K562 (cell line): Measurements from ENCODE around the gene ERVW-1. TPM values are rescaled to one million over a fixed set of nuclear protein-coding genes. Genes with fewer than 3 reads are reported as not detected.

Source experiments
- ATAC-seq: fragments of 200-7000 bp; cut with Tn5 transposase; 3 replicates; pipeline ENCODE4 v1.9.1; 2020; ENCODE audit warnings: moderate library complexity
- BruUV-seq: library from RNA; stranded (reverse); fragments of 400-500 nt; replicated peaks from 2 replicates; lab custom pipeline; 2021; lab: Mats Ljungman, UMichigan
- CTCF ChIA-PET: fragments of 300-600 bp; formaldehyde crosslinking; extraction: SDS; loops from one replicate; lab custom pipeline; 2021; ENCODE audit warnings: low intra/inter-chr PET ratio; lab: Yijun Ruan, JAX
- POLR2A ChIA-PET: fragments of 300-600, 350-650 bp; sonication (Branson Sonifier 250); formaldehyde crosslinking; extraction: SDS; loops from one replicate; lab custom pipeline; 2021; ENCODE audit warnings: antibody characterized with exemption, inconsistent platforms; lab: Yijun Ruan, JAX
- DNase-seq, 4 experiments: peaks; one replicate each; pipeline versions ENCODE4 v3.0.0 to v3.0.0-alpha.2; 2011 to 2018; ENCODE audit warnings: low spot score in 3 of 4, mixed read lengths in 3 of 4; ENCODE audit errors: extremely low read depth in 1 of 4
- FAIRE-seq: peaks from 2 replicates; lab custom pipeline; 2011; peaks lifted over from hg19 to GRCh38; lab: Jason Lieb, UNC
- H2AFZ ChIP-seq: 2 replicates; pipeline ENCODE4 v1.6.0; 2011; ENCODE audit warnings: low read depth, low read length, control low read depth, inconsistent platforms
- H3K27ac ChIP-seq: fragments of 200-600 bp; 3 replicates; pipeline ENCODE4 v1.8.0; 2011; ENCODE audit warnings: low read depth, mild to moderate bottlenecking, control low read depth, inconsistent platforms, low read length, moderate library complexity, mixed read lengths; ENCODE audit errors: extremely low read depth
- H3K27me3 ChIP-seq, 2 experiments: fragments of 300-600 bp in 1 of 2; 2 replicates in 1 of 2; 3 replicates in 1 of 2; pipeline versions ENCODE4 v1.6.0 to v1.8.0; 2011; ENCODE audit warnings: inconsistent platforms in 2 of 2, low read length in 2 of 2, mild to moderate bottlenecking in 1 of 2, mixed read lengths in 1 of 2, moderate library complexity in 1 of 2; ENCODE audit not compliant: control insufficient read depth in 2 of 2, insufficient read depth in 2 of 2
- H3K36me3 ChIP-seq: fragments of 300-600 bp; 3 replicates; pipeline ENCODE4 v1.8.0; 2011; ENCODE audit warnings: mild to moderate bottlenecking, low read length, inconsistent platforms; ENCODE audit not compliant: control insufficient read depth, insufficient read depth
- H3K4me1 ChIP-seq, 2 experiments: fragments of 200-600 bp in 1 of 2; replicated peaks in 1 of 2; 2 replicates in 1 of 2; 3 replicates in 1 of 2; pipeline versions ENCODE4 v1.5.1 to v1.8.0; 2011; ENCODE audit warnings: inconsistent platforms in 2 of 2, low read length in 2 of 2, mild to moderate bottlenecking in 1 of 2, mixed read lengths in 1 of 2, moderate library complexity in 1 of 2; ENCODE audit not compliant: control insufficient read depth in 2 of 2, insufficient read depth in 2 of 2
- H3K4me2 ChIP-seq: 2 replicates; pipeline ENCODE4 v1.6.1; 2011; ENCODE audit warnings: low read length, control low read depth, inconsistent platforms, mixed read lengths; ENCODE audit not compliant: insufficient read depth
- H3K4me3 ChIP-seq: fragments of 200-600 bp; sonication (generic), shearing (Covaris generic); 2 replicates; pipeline ENCODE4 v1.5.1; 2016; ENCODE audit warnings: control low read depth, inconsistent platforms
- H3K79me2 ChIP-seq: fragments of 200-600 bp; 3 replicates; pipeline ENCODE4 v1.8.0; 2011; ENCODE audit warnings: low read length, inconsistent platforms; ENCODE audit not compliant: control insufficient read depth, insufficient read depth
- H3K9ac ChIP-seq, 2 experiments: 2 replicates each; pipeline versions ENCODE4 v1.6.0 to v1.6.1; 2011; ENCODE audit warnings: low read depth in 2 of 2, low read length in 2 of 2, control low read depth in 1 of 2, inconsistent platforms in 1 of 2, mild to moderate bottlenecking in 1 of 2, mixed read lengths in 1 of 2; ENCODE audit not compliant: insufficient read depth in 1 of 2
- H3K9me1 ChIP-seq: one replicate; pipeline ENCODE4 v1.6.0; 2011; ENCODE audit warnings: inconsistent platforms, mild to moderate bottlenecking, low read length, moderate library complexity; ENCODE audit not compliant: control insufficient read depth, insufficient read depth
- H3K9me3 ChIP-seq: replicated peaks from 2 replicates; pipeline ENCODE4 v1.5.1; 2011; ENCODE audit warnings: low read depth, low read length, inconsistent platforms; ENCODE audit not compliant: control insufficient read depth, insufficient read depth
- H4K20me1 ChIP-seq: replicated peaks from 2 replicates; pipeline ENCODE4 v1.6.1; 2011; ENCODE audit warnings: low read length, inconsistent platforms, mixed read lengths; ENCODE audit not compliant: control insufficient read depth, insufficient read depth
- CC2D1A ChIP-seq: fragments of 450-650 bp; IDR thresholded peaks from 2 replicates; pipeline ENCODE4 v1.6.1; 2017; ENCODE audit warnings: mild to moderate bottlenecking
- CCNT2 ChIP-seq: IDR thresholded peaks from 2 replicates; pipeline ENCODE4 v1.6.1; 2011; ENCODE audit warnings: borderline replicate concordance, low read depth, mild to moderate bottlenecking, moderate library complexity, mixed read lengths, low read length; ENCODE audit not compliant: insufficient read length; ENCODE audit errors: extremely low read depth
- FOS ChIP-seq: IDR thresholded peaks from 3 replicates; pipeline ENCODE4 v1.6.1; 2011; ENCODE audit not compliant: insufficient read length; ENCODE audit errors: extremely low read depth
- FOXA3 ChIP-seq, 2 experiments: fragments of 450-650 bp in 1 of 2; sonication (generic) in 1 of 2; formaldehyde crosslinking; IDR thresholded peaks in 1 of 2; conservative IDR thresholded peaks in 1 of 2; 2 replicates each; pipeline versions ENCODE4 v1.4.0 to v1.8.0; 2020 to 2022; ENCODE audit warnings: mild to moderate bottlenecking in 2 of 2, missing genetic modification reagents in 1 of 2
- FOXK2 ChIP-seq, 2 experiments: fragments of 450-650 bp; IDR thresholded peaks in 1 of 2; conservative IDR thresholded peaks in 1 of 2; 2 replicates each; pipeline ENCODE4 v1.6.1; 2016; ENCODE audit warnings: low read depth in 2 of 2, mild to moderate bottlenecking in 1 of 2
- GABPA ChIP-seq: fragments of 200-800 bp; sonication (Bioruptor generic); conservative IDR thresholded peaks from 2 replicates; pipeline ENCODE4 v1.6.1; 2016; ENCODE audit warnings: low read depth, missing genetic modification characterization, missing compliant biosample characterization
- JUN ChIP-seq, 2 experiments: sonication (generic) in 1 of 2; formaldehyde crosslinking in 1 of 2; IDR thresholded peaks; 2 replicates each; pipeline versions ENCODE4 v1.6.1 to v1.8.0; 2012 to 2022; ENCODE audit warnings: borderline replicate concordance in 2 of 2, mild to moderate bottlenecking in 2 of 2, improper control_type of control experiment in 1 of 2, low read depth in 1 of 2, low read length in 1 of 2, missing genetic modification reagents in 1 of 2
- KDM4B ChIP-seq, 2 experiments: fragments of 450-650 bp in 1 of 2; sonication (generic) in 1 of 2; IDR thresholded peaks; 2 replicates each; pipeline ENCODE4 v1.6.1; 2016 to 2017; ENCODE audit warnings: borderline replicate concordance in 2 of 2, antibody characterized with exemption in 1 of 2, low read depth in 1 of 2, mild to moderate bottlenecking in 1 of 2
- KLF16 ChIP-seq: IDR thresholded peaks from 2 replicates; pipeline ENCODE4 v1.6.1; 2016; ENCODE audit warnings: antibody characterized with exemption
- LARP7 ChIP-seq: fragments of 450-650 bp; IDR thresholded peaks from 2 replicates; pipeline ENCODE4 v1.6.1; 2016
- MAFF ChIP-seq: IDR thresholded peaks from 2 replicates; pipeline ENCODE4 v1.6.1; 2012; ENCODE audit warnings: low read length, improper control_type of control experiment
- MAFG ChIP-seq: fragments of 450-650 bp; conservative IDR thresholded peaks from 2 replicates; pipeline ENCODE4 v1.6.1; 2016; ENCODE audit warnings: missing genetic modification characterization, missing compliant biosample characterization
- MTF1 ChIP-seq: fragments of 250-450 bp; sonication (Bioruptor Pico); IDR thresholded peaks from 2 replicates; pipeline ENCODE4 v1.9.0; 2021; ENCODE audit warnings: moderate library complexity, mild to moderate bottlenecking, inconsistent platforms, borderline replicate concordance
- NFE2L1 ChIP-seq: fragments of 450-650 bp; IDR thresholded peaks from 2 replicates; pipeline ENCODE4 v1.6.1; 2016; ENCODE audit warnings: missing genetic modification characterization, low read depth, mild to moderate bottlenecking, missing compliant biosample characterization, moderate library complexity, borderline replicate concordance
- PHF21A ChIP-seq: fragments of 450-650 bp; IDR thresholded peaks from 2 replicates; pipeline ENCODE4 v1.6.1; 2017; ENCODE audit warnings: low read depth, borderline replicate concordance
- PYGO2 ChIP-seq: fragments of 450-650 bp; IDR thresholded peaks from 2 replicates; pipeline ENCODE4 v1.6.1; 2016; ENCODE audit warnings: mild to moderate bottlenecking, missing genetic modification characterization, moderate library complexity, missing compliant biosample characterization
- RAD51 ChIP-seq: fragments of 450-650 bp; IDR thresholded peaks from 2 replicates; pipeline ENCODE4 v1.7.1; 2016; ENCODE audit warnings: low read depth, mild to moderate bottlenecking, borderline replicate concordance
- RBM25 ChIP-seq: fragments of 200-400 bp; formaldehyde crosslinking; IDR thresholded peaks from 2 replicates; pipeline ENCODE4 v1.6.1; 2018; ENCODE audit warnings: low read length, low read depth, moderate library complexity; ENCODE audit not compliant: severe bottlenecking
- SNIP1 ChIP-seq: fragments of 450-650 bp; IDR thresholded peaks from 2 replicates; pipeline ENCODE4 v1.7.1; 2017; ENCODE audit warnings: low read depth, mild to moderate bottlenecking
- TBL1XR1 ChIP-seq, 2 experiments: IDR thresholded peaks; 2 replicates each; pipeline ENCODE4 v1.6.1; 2012; ENCODE audit warnings: improper control_type of control experiment in 2 of 2, low read length in 2 of 2, mild to moderate bottlenecking in 1 of 2
- ZKSCAN3 ChIP-seq: fragments of 250-450 bp; sonication (Bioruptor Pico); IDR thresholded peaks from 2 replicates; pipeline ENCODE4 v1.4.0; 2020
- ZNF175 ChIP-seq: fragments of 200-800 bp; sonication (Bioruptor generic); IDR thresholded peaks from 2 replicates; pipeline ENCODE4 v1.6.1; 2016; ENCODE audit warnings: low read depth, mild to moderate bottlenecking, missing genetic modification characterization, missing compliant biosample characterization
- ZNF316 ChIP-seq: fragments of 450-650 bp; IDR thresholded peaks from 2 replicates; pipeline ENCODE4 v1.6.1; 2016
- ZNF561 ChIP-seq: fragments of 450-650 bp; formaldehyde crosslinking; conservative IDR thresholded peaks from 2 replicates; pipeline ENCODE4 v1.4.0; 2020; ENCODE audit warnings: mild to moderate bottlenecking, moderate library complexity
- ZNF589 ChIP-seq: fragments of 200-800 bp; sonication (Bioruptor generic); IDR thresholded peaks from 2 replicates; pipeline ENCODE4 v1.6.1; 2016; ENCODE audit warnings: low read depth, missing genetic modification characterization, missing compliant biosample characterization
- WGBS: fragments of 100-300 bp; shearing (Covaris generic); methylation state at CpG from one replicate; pipeline ENCODE4 v1.1.6; 2016; ENCODE audit warnings: low coverage, mixed read lengths; ENCODE audit not compliant: insufficient coverage; ENCODE audit errors: missing lambda C conversion rate; 5-methylcytosine and 5-hydroxymethylcytosine counted together
- in situ Hi-C: fragments of 300-500 bp; cut with MboI; formaldehyde crosslinking; loops from 4 replicates; pipeline ENCODE4 v1.15.0; 2018; ENCODE audit warnings: inconsistent platforms, mixed read lengths
- intact Hi-C: fragments of 100-400 bp; cut with micrococcal nuclease; formaldehyde crosslinking; loops from 2 replicates; pipeline ENCODE4 v1.14.2; 2022
- polyA plus RNA-seq, 8 experiments: library from polyadenylated mRNA; depleted of rRNA in 4 of 8; stranded (reverse) in 5 of 8; unstranded in 3 of 8; fragments of >200 nt; fragmentation: Nextera tagmentation in 2 of 8; fragmentation: Illumina TruSeq in 1 of 8; extraction: Ambion mirVana in 2 of 8; extraction: Trizol in 1 of 8; gene quantifications; 2 replicates each; pipeline versions ENCODE4 v1.2.1 to v1.2.3, GENCODE V29; 2011 to 2014; ENCODE audit warnings: inconsistent platforms in 1 of 8, missing spikeins in 1 of 8
- total RNA-seq, 7 experiments: library from RNA; depleted of rRNA in 6 of 7; stranded (reverse); fragments of >200 nt in 6 of 7; fragmentation: Illumina TruSeq in 2 of 7; extraction: Trizol in 2 of 7; gene quantifications; 2 replicates each; pipeline versions ENCODE4 v1.2.1 to v1.2.3, GENCODE V29; 2011 to 2021; ENCODE audit warnings: low replicate concordance in 1 of 7

Gene ERVW-1
- total and polyA plus RNA-seq, 9 of the 15 experiments (the other 6 are each of a cell fraction or from before 2014, with no cell fraction given) = not detected

- H2AFZ ChIP-seq = no peak overlapping the region
- no peak overlapping the region for H3K4me2 ChIP-seq
- ChIA-PET CTCF (no interaction called here), POLR2A (interaction anchor here (0.7 to 1.1 kb wide), 3 partner anchors 9 to 216 kb away, joined by 3 to 4 read pairs (median 4); partner anchors contain the start of gene RBM48)
- no peak overlapping the region for H3K27ac ChIP-seq
- no peaks in the 10 kb centered on the region for H3K4me1 ChIP-seq
- peaks cover 6% of the 10 kb centered on the region; the same call in 1 of the 3 replicates for H3K36me3 ChIP-seq
- FAIRE-seq (no peak), DNase-seq (no peak), ATAC-seq (no peak)
- H3K27me3 ChIP-seq = no peaks in the 10 kb centered on the region
- in situ Hi-C loops = no loop called here
- 82% methylated on average over 5 of the region's 5 CpGs for WGBS
- no peaks in the 10 kb centered on the region for H3K79me2 ChIP-seq
- no peak overlapping the region for H3K9ac ChIP-seq
- intact Hi-C loops = no loop called here
- BruUV-seq = no TSS peak
- no peaks in the 10 kb centered on the region for H3K9me3 ChIP-seq
- no peaks in the 10 kb centered on the region for H4K20me1 ChIP-seq
- no peaks in the 10 kb centered on the region for H3K9me1 ChIP-seq
- no peak overlapping the region for H3K4me3 ChIP-seq
- TF ChIP-seq NFE2L1 (no peak), MTF1 (no peak), SNIP1 (no peak), ZNF589 (CRISPR knock-in tag) (no peak), ZNF316 (peak; percentile 88), ZNF561 (no peak), FOXA3 (CRISPR knock-in tag; conservative IDR thresholded peaks at IDR 0.05 in 1 of 2, IDR thresholded peaks at IDR 0.05 in 1 of 2) (no peak), CCNT2 (no peak), ZNF175 (no peak), MAFG (tag) (peak; percentile 47; the same call in 1 of the 2 replicates), LARP7 (no peak), RBM25 (no peak), RAD51 (no peak), PYGO2 (tag) (no peak), JUN (IDR thresholded peaks at IDR 0.05; ENCODE audit: borderline replicate concordance, low read depth, low read length) (no peak), JUN (CRISPR knock-in tag; IDR thresholded peaks at IDR 0.05; ENCODE audit: borderline replicate concordance) (no peak), MAFF (peak; percentile 53), FOS (no peak), GABPA (no peak), KLF16 (no peak), TBL1XR1 (IDR thresholded peaks at IDR 0.05; ENCODE audit: low read length in 2 of 2) (no peak), CC2D1A (no peak), KDM4B (IDR thresholded peaks at IDR 0.05; ENCODE audit: borderline replicate concordance in 2 of 2, low read depth in 1 of 2) (no peak), ZKSCAN3 (CRISPR knock-in tag) (no peak), PHF21A (no peak), FOXK2 (conservative IDR thresholded peaks at IDR 0.05 in 1 of 2, IDR thresholded peaks at IDR 0.05 in 1 of 2; ENCODE audit: low read depth in 2 of 2) (no peak)
Observed at GRCh38 chr7:92508946-92509345, 31.2 kb upstream of the ERVW-1 start.
